Progenitor cell of endocrine pancreas (in vitro differentiated cells): ENCODE results near the gene SPRED2. TPM values are rescaled to one million over a fixed set of nuclear protein-coding genes. Genes with fewer than 3 reads are reported as not detected.

Experiments used
- DNase-seq: peaks from one replicate; pipeline ENCODE4 v3.0.0; 2021; ENCODE audit warnings: low spot score; ENCODE audit not compliant: unreplicated experiment
- H3K27ac Mint-ChIP-seq: 2 replicates; pipeline ENCODE4 v1.8.0; 2021; ENCODE audit warnings: mild to moderate bottlenecking, moderate library complexity, mixed read lengths
- H3K27me3 Mint-ChIP-seq: 2 replicates; pipeline ENCODE4 v1.8.0; 2021; ENCODE audit warnings: mixed read lengths
- H3K36me3 Mint-ChIP-seq: 2 replicates; pipeline ENCODE4 v1.8.0; 2022; ENCODE audit warnings: mixed read lengths; ENCODE audit not compliant: insufficient read depth
- H3K4me1 Mint-ChIP-seq: 2 replicates; pipeline ENCODE4 v1.8.0; 2021; ENCODE audit warnings: low read depth, mixed read lengths
- H3K4me3 Mint-ChIP-seq: 2 replicates; pipeline ENCODE4 v1.8.0; 2021; ENCODE audit warnings: low read depth, mild to moderate bottlenecking, moderate library complexity, mixed read lengths
- H3K9me3 Mint-ChIP-seq: 2 replicates; pipeline ENCODE4 v1.8.0; 2021; ENCODE audit warnings: low read depth, mixed read lengths
- total RNA-seq: library from RNA; stranded (reverse); gene quantifications from 2 replicates; pipeline ENCODE4 v1.2.1, GENCODE V29; 2021
- TF ChIP-seq, protein P1 (sequence below): fragments of 200-600 bp; sonication (generic); IDR thresholded peaks from one replicate; pipeline ENCODE4 v1.5.0; 2021; ENCODE audit warnings: antibody characterized with exemption, mild to moderate bottlenecking; ENCODE audit not compliant: unreplicated experiment

The SPRED2 gene
- total RNA-seq, 1 donor from 2014 or later = 38.6 TPM

DNA sequence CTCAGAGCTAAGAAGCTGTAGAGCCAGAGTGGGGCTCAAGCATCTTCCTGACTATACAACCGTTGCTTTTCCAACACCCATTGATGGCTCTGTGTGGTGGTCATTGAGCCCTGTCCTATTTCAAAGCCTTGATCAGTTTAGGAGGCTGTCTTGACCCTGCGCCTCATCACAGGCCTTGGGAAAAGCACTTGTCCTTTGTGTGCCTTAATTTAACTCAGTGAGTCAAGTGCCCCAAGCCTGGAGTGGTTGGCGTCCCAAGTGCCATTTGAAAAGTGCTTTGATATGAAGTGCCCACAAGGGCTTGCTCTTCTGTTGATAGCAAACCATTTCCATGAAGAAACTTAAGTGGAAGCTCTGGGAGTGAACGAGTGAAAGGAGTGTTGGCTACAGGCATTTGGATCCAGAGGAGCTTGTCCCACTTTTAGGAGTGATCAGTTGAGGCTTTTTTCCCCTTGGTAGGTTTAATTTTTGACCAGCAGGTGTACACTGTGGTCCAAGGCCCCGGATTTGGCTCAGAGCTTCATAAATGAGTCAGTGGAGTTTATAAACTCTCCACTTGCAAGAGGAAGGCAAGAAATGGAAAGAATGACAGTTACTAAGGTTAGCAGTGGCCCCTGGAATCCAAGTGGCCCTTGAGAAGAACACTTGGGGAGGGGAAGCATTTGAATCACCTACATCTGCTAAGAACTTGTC is 154.5 kb downstream of the SPRED2 start:
- H3K4me1 Mint-ChIP-seq = no peaks in the 10 kb centered on the region
- TF ChIP-seq, protein P1, sequence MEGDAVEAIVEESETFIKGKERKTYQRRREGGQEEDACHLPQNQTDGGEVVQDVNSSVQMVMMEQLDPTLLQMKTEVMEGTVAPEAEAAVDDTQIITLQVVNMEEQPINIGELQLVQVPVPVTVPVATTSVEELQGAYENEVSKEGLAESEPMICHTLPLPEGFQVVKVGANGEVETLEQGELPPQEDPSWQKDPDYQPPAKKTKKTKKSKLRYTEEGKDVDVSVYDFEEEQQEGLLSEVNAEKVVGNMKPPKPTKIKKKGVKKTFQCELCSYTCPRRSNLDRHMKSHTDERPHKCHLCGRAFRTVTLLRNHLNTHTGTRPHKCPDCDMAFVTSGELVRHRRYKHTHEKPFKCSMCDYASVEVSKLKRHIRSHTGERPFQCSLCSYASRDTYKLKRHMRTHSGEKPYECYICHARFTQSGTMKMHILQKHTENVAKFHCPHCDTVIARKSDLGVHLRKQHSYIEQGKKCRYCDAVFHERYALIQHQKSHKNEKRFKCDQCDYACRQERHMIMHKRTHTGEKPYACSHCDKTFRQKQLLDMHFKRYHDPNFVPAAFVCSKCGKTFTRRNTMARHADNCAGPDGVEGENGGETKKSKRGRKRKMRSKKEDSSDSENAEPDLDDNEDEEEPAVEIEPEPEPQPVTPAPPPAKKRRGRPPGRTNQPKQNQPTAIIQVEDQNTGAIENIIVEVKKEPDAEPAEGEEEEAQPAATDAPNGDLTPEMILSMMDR = no peak
- no peaks in the 10 kb centered on the region for H3K9me3 Mint-ChIP-seq
- no peak overlapping the region for H3K4me3 Mint-ChIP-seq
- DNase-seq = no peak
- H3K27ac Mint-ChIP-seq = no peak overlapping the region
- H3K27me3 Mint-ChIP-seq = no peaks in the 10 kb centered on the region
- no peaks in the 10 kb centered on the region for H3K36me3 Mint-ChIP-seq

DNA sequence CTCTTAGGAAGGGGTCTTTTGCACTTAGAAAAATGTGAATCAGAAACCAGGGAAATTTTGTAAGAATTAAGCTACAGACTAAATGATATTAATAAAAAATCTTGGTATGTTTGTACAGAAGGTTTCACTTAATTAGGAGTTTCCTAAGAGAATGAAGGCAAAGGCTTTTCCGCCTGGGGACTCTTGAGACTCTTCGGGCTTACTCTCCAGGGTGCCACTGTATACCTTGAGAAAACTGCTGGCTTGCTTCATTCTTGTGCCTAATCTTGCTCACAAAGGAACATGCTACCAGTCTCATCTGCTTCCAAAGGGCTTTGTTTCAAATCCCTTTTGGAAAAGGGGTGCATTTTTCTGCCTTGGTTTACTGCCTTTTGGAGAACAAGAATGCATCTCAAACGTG is 155.3 kb downstream of the SPRED2 start:
- Mint-ChIP-seq H3K4me3 (no peak overlapping the region), H3K27me3 (no peaks in the 10 kb centered on the region), H3K27ac (no peak overlapping the region), H3K4me1 (no peaks in the 10 kb centered on the region), H3K9me3 (no peaks in the 10 kb centered on the region), H3K36me3 (peaks cover 2% of the 10 kb centered on the region)
- TF ChIP-seq, protein P1 = no peak
- no peak for DNase-seq

DNA sequence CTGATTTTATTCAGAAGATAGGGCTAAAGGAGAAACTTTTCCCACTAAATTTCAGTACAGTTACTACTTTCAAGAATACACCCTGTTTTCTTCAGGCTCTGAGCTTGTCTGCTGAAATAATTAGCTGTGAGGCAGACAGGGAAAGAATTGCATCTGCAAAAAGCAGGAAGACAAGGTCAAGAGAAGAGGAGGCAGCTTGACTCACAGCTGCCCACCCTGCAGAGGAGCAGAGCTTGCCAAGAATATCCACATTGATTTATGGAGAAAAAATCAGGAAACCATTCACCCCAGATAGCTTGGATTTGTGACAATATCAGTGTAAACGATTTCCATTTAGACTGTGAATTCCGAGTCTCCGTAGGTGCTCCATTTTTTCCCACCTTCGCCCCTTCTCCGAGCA is 155.8 kb downstream of the SPRED2 start:
- TF ChIP-seq, protein P1 = no peak
- H3K27me3 Mint-ChIP-seq = no peaks in the 10 kb centered on the region
- no peak overlapping the region for H3K27ac Mint-ChIP-seq
- no peak for DNase-seq
- no peak overlapping the region for H3K4me3 Mint-ChIP-seq
- H3K4me1 Mint-ChIP-seq = no peaks in the 10 kb centered on the region
- peaks cover 4% of the 10 kb centered on the region for H3K36me3 Mint-ChIP-seq
- no peaks in the 10 kb centered on the region for H3K9me3 Mint-ChIP-seq

DNA sequence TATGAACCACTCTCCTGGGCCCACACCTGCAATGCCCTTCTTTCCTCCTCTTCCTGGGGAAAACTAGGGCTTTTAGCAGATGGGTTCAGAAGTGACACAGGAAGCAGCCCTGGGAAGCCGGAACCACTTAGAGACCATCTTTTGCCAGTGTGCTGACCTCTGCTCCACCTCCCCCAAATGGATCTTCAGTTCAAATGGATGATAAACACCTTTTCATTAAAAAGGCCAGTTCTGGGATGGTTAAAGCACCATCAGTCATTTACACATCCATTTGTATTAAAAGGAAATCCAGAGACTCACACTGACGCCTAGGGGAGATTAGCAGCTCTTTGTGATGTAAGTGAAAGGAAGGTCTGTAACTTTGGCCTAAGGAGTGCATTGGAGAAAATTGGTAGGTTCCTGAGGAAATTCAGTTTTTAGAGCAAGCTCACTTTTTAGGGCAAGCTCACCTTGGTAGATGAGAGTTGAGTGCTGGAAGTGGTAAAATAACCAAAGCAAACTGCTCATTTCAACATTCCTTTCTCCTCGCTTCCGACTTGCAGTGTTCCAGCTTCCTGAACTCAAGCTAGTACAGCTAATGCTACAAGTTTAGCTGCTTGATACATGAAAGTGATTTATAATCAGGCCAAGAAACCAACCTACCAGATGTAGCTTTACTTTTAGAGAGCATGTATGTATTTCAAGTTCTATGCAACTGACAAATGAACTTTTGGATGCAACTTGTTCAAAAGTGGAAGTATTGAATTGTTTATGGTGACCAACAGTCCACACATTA is 157.1 kb downstream of the SPRED2 start:
- Mint-ChIP-seq H3K4me3 (no peak overlapping the region), H3K36me3 (peaks cover 5% of the 10 kb centered on the region), H3K27ac (no peak overlapping the region), H3K27me3 (no peaks in the 10 kb centered on the region), H3K4me1 (no peaks in the 10 kb centered on the region), H3K9me3 (no peaks in the 10 kb centered on the region)
- TF ChIP-seq, protein P1 = no peak
- DNase-seq = no peak

GRCh38 chr2:65273344-65273743 is 159.1 kb downstream of the SPRED2 start:
- no peaks in the 10 kb centered on the region for H3K4me1 Mint-ChIP-seq
- DNase-seq = no peak
- H3K27me3 Mint-ChIP-seq = no peaks in the 10 kb centered on the region
- peaks cover 9% of the 10 kb centered on the region for H3K36me3 Mint-ChIP-seq
- H3K4me3 Mint-ChIP-seq = no peak overlapping the region
- TF ChIP-seq, protein P1 = no peak
- H3K27ac Mint-ChIP-seq = no peak overlapping the region
- no peaks in the 10 kb centered on the region for H3K9me3 Mint-ChIP-seq
